H1 (cell line): Measurements from ENCODE around the gene CERS1. TPM values are rescaled to one million over a fixed set of nuclear protein-coding genes. Genes with fewer than 3 reads are reported as not detected.
A peak's percentile ranks its signal among the peaks of the same experiment; 100 is the strongest.

Source experiments
- CTCF ChIA-PET: fragments of 300-600 bp; sonication (Branson Sonifier 250); formaldehyde crosslinking; loops from one replicate; lab custom pipeline; 2021; ENCODE audit not compliant: partially characterized antibody; lab: Charles Lee
- POLR2A ChIA-PET: fragments of 300-600 bp; sonication (Branson Sonifier 250); formaldehyde crosslinking; loops from one replicate; lab custom pipeline; 2021; ENCODE audit warnings: inconsistent platforms; ENCODE audit not compliant: partially characterized antibody; lab: Charles Lee
- DNase-seq, 2 experiments: peaks; one replicate each; pipeline versions ENCODE4 v3.0.0 to v3.0.0-alpha.2; 2010 to 2022; ENCODE audit warnings: low spot score in 2 of 2, low read depth in 1 of 2, mixed read lengths in 1 of 2
- FAIRE-seq: peaks from 2 replicates; lab custom pipeline; 2011; peaks lifted over from hg19 to GRCh38; lab: Jason Lieb, UNC
- H2AFZ ChIP-seq: 2 replicates; pipeline ENCODE4 v1.8.1; 2012; ENCODE audit warnings: low read length, inconsistent platforms
- H2AK5ac ChIP-seq: 2 replicates; pipeline ENCODE4 v1.6.1; 2013; ENCODE audit warnings: low read depth, low read length
- H2BK120ac ChIP-seq: replicated peaks from 2 replicates; pipeline ENCODE3; 2013; ENCODE audit warnings: low read depth, low read length, inconsistent platforms
- H2BK12ac ChIP-seq: 2 replicates; pipeline ENCODE4 v1.6.1; 2013; ENCODE audit warnings: low read depth, low read length
- H2BK15ac ChIP-seq: 2 replicates; pipeline ENCODE4 v1.6.1; 2013; ENCODE audit warnings: low read length
- H2BK20ac ChIP-seq: 2 replicates; pipeline ENCODE4 v1.6.1; 2013; ENCODE audit warnings: low read length
- H2BK5ac ChIP-seq: 2 replicates; pipeline ENCODE4 v1.6.1; 2013; ENCODE audit warnings: low read depth, low read length
- H3K14ac ChIP-seq: 2 replicates; pipeline ENCODE4 v1.6.1; 2013; ENCODE audit warnings: inconsistent platforms; ENCODE audit not compliant: insufficient read length
- H3K18ac ChIP-seq: 2 replicates; pipeline ENCODE4 v1.6.1; 2013; ENCODE audit warnings: low read length; ENCODE audit errors: extremely low read depth
- H3K23ac ChIP-seq: 2 replicates; pipeline ENCODE4 v1.6.1; 2013; ENCODE audit warnings: inconsistent platforms; ENCODE audit not compliant: insufficient read length
- H3K23me2 ChIP-seq: 2 replicates; pipeline ENCODE4 v1.6.1; 2013; ENCODE audit warnings: low read depth, low read length
- H3K27ac ChIP-seq: 2 replicates; pipeline ENCODE4 v1.6.1; 2011; ENCODE audit warnings: low read depth, low read length, inconsistent platforms
- H3K27me3 ChIP-seq, 4 experiments: replicated peaks in 1 of 4; 1 replicate in 1 of 4; 2 replicates in 3 of 4; pipeline versions ENCODE4 v1.6.1 to v1.8.1; 2011 to 2013; ENCODE audit warnings: low read length in 3 of 4, mild to moderate bottlenecking in 3 of 4, inconsistent platforms in 2 of 4, mixed read lengths in 2 of 4, moderate library complexity in 1 of 4; ENCODE audit not compliant: control insufficient read depth in 3 of 4, insufficient read depth in 3 of 4; ENCODE audit errors: extremely low read depth in 1 of 4
- H3K36me3 ChIP-seq, 4 experiments: 2 replicates each; pipeline versions ENCODE4 v1.6.1 to v1.8.1; 2011 to 2013; ENCODE audit warnings: mild to moderate bottlenecking in 4 of 4, low read length in 3 of 4, moderate library complexity in 2 of 4, control low read depth in 1 of 4, inconsistent platforms in 1 of 4; ENCODE audit not compliant: insufficient read depth in 4 of 4, control insufficient read depth in 2 of 4
- H3K4ac ChIP-seq: replicated peaks from 2 replicates; pipeline ENCODE3; 2013; ENCODE audit warnings: low read length, low read depth, mixed read lengths, inconsistent platforms; ENCODE audit not compliant: insufficient read length
- H3K4me1 ChIP-seq, 4 experiments: replicated peaks in 1 of 4; 1 replicate in 1 of 4; 2 replicates in 3 of 4; pipeline versions ENCODE4 v1.6.1 to v1.8.1; 2011 to 2013; ENCODE audit warnings: low read length in 3 of 4, inconsistent platforms in 2 of 4, mixed read lengths in 1 of 4; ENCODE audit not compliant: insufficient read depth in 4 of 4, control insufficient read depth in 3 of 4
- H3K4me2 ChIP-seq, 2 experiments: 2 replicates each; pipeline versions ENCODE4 v1.6.1 to v1.8.1; 2011 to 2013; ENCODE audit warnings: low read depth in 2 of 2, low read length in 2 of 2, control low read depth in 1 of 2, inconsistent platforms in 1 of 2, mild to moderate bottlenecking in 1 of 2; ENCODE audit not compliant: insufficient read depth in 1 of 2
- H3K4me3 ChIP-seq, 4 experiments: fragments of 200-600, 300-600 bp in 1 of 4; sonication (generic), shearing (Covaris generic), sonication (Bioruptor Twin) in 1 of 4; 2 replicates each; pipeline versions ENCODE4 v1.5.1 to v1.8.1; 2011 to 2016; ENCODE audit warnings: low read length in 4 of 4, low read depth in 3 of 4, control low read depth in 2 of 4, inconsistent platforms in 2 of 4, mild to moderate bottlenecking in 2 of 4, mixed read lengths in 1 of 4, moderate library complexity in 1 of 4; ENCODE audit not compliant: insufficient read depth in 2 of 4; ENCODE audit errors: extremely low read depth in 1 of 4
- H3K56ac ChIP-seq: replicated peaks from 2 replicates; pipeline ENCODE3; 2013; ENCODE audit warnings: low read depth, mild to moderate bottlenecking, mixed read lengths, low read length, inconsistent platforms; ENCODE audit not compliant: insufficient read length
- H3K79me1 ChIP-seq: 2 replicates; pipeline ENCODE4 v1.6.1; 2013; ENCODE audit warnings: low read depth, low read length, control low read depth
- H3K79me2 ChIP-seq, 2 experiments: 2 replicates each; pipeline versions ENCODE4 v1.6.1 to v1.8.1; 2012 to 2013; ENCODE audit warnings: low read length in 2 of 2, mild to moderate bottlenecking in 2 of 2, inconsistent platforms in 1 of 2; ENCODE audit not compliant: insufficient read depth in 2 of 2, control insufficient read depth in 1 of 2
- H3K9ac ChIP-seq, 4 experiments: replicated peaks in 1 of 4; 1 replicate in 1 of 4; 2 replicates in 3 of 4; pipeline versions ENCODE4 v1.6.1 to v1.8.1; 2011 to 2013; ENCODE audit warnings: low read depth in 3 of 4, low read length in 3 of 4, control low read depth in 2 of 4, mild to moderate bottlenecking in 2 of 4, moderate library complexity in 2 of 4, inconsistent platforms in 1 of 4; ENCODE audit errors: extremely low read depth in 1 of 4
- H3K9me3 ChIP-seq, 2 experiments: 2 replicates each; pipeline versions ENCODE4 v1.6.1 to v1.8.1; 2012 to 2013; ENCODE audit warnings: mild to moderate bottlenecking in 2 of 2, moderate library complexity in 2 of 2, control low read depth in 1 of 2, inconsistent platforms in 1 of 2, low read depth in 1 of 2, low read length in 1 of 2, mixed read lengths in 1 of 2; ENCODE audit not compliant: insufficient read depth in 2 of 2
- H4K20me1 ChIP-seq, 2 experiments: replicated peaks in 1 of 2; 2 replicates each; pipeline versions ENCODE3 to v1.8.1; 2011 to 2013; ENCODE audit warnings: inconsistent platforms in 2 of 2, low read length in 2 of 2, mild to moderate bottlenecking in 1 of 2; ENCODE audit not compliant: insufficient read depth in 2 of 2, control insufficient read depth in 1 of 2
- H4K5ac ChIP-seq: 2 replicates; pipeline ENCODE4 v1.6.1; 2013; ENCODE audit warnings: low read length, low read depth, mixed read lengths, inconsistent platforms; ENCODE audit not compliant: insufficient read length
- H4K8ac ChIP-seq: 2 replicates; pipeline ENCODE4 v1.8.0; 2013; ENCODE audit warnings: mild to moderate bottlenecking, moderate library complexity, low read length, inconsistent platforms; ENCODE audit not compliant: insufficient read depth; ENCODE audit errors: extremely low read depth
- H4K91ac ChIP-seq: replicated peaks from 2 replicates; pipeline ENCODE3; 2013; ENCODE audit warnings: low read length, mixed read lengths, inconsistent platforms; ENCODE audit not compliant: insufficient read length
- ATF2 ChIP-seq: IDR thresholded peaks from 2 replicates; pipeline ENCODE4 v1.6.1; 2012; ENCODE audit warnings: low read length, inconsistent platforms
- BRCA1 ChIP-seq: IDR thresholded peaks from 2 replicates; pipeline ENCODE4 v1.6.1; 2012; ENCODE audit warnings: low read depth, low read length, improper control_type of control experiment
- EGR1 ChIP-seq: IDR thresholded peaks from 2 replicates; pipeline ENCODE4 v1.6.1; 2011; ENCODE audit warnings: low read depth, low read length, borderline replicate concordance
- MAX ChIP-seq: IDR thresholded peaks from 2 replicates; pipeline ENCODE4 v1.6.1; 2012; ENCODE audit warnings: inconsistent platforms
- POLR2AphosphoS5 ChIP-seq: IDR thresholded peaks from 2 replicates; pipeline ENCODE4 v1.6.1; 2011; ENCODE audit warnings: low read depth, low read length
- SIN3A ChIP-seq, 2 experiments: IDR thresholded peaks in 1 of 2; conservative IDR thresholded peaks in 1 of 2; 2 replicates each; pipeline ENCODE4 v1.6.1; 2011 to 2012; ENCODE audit warnings: low read length in 2 of 2, improper control_type of control experiment in 1 of 2, low read depth in 1 of 2, mild to moderate bottlenecking in 1 of 2
- SIX5 ChIP-seq: IDR thresholded peaks from 2 replicates; pipeline ENCODE4 v1.6.1; 2011; ENCODE audit warnings: mild to moderate bottlenecking, low read depth, low read length
- TCF12 ChIP-seq: IDR thresholded peaks from 2 replicates; pipeline ENCODE4 v1.6.1; 2011; ENCODE audit warnings: low read depth, mild to moderate bottlenecking, low read length
- YY1 ChIP-seq: IDR thresholded peaks from 2 replicates; pipeline ENCODE4 v1.6.1; 2011; ENCODE audit warnings: low read depth, mild to moderate bottlenecking, low read length
- WGBS, 2 experiments: shearing (Covaris generic) in 1 of 2; methylation state at CpG; one replicate each; pipeline versions ENCODE4 v1.1.6 to v1.1.7; 2013 to 2015; ENCODE audit warnings: low lambda C conversion rate in 2 of 2, mixed read lengths in 2 of 2, inconsistent platforms in 1 of 2, low coverage in 1 of 2, missing lambda C conversion rate in 1 of 2; ENCODE audit not compliant: insufficient replicate concordance in 2 of 2, insufficient coverage in 1 of 2, insufficient read length in 1 of 2; ENCODE audit errors: extremely low coverage in 1 of 2, missing lambda C conversion rate in 1 of 2; 5-methylcytosine and 5-hydroxymethylcytosine counted together
- polyA plus RNA-seq, 7 experiments: library from polyadenylated mRNA; depleted of rRNA in 3 of 7; stranded (reverse) in 5 of 7; unstranded in 2 of 7; fragments of >200 nt in 5 of 7; fragments of 200-250 nt in 2 of 7; gene quantifications; 1 replicate in 5 of 7; 2 replicates in 1 of 7; 4 replicates in 1 of 7; pipeline versions ENCODE4 v1.2.1 to v1.2.3, GENCODE V29; 2011 to 2013; ENCODE audit warnings: missing spikeins in 2 of 7, mixed read lengths in 2 of 7
- total RNA-seq: library from RNA; stranded (reverse); fragmentation: NEBNext Ultra II Directional; extraction: Animal tissue kit (Norgen Biotek cat#: 25700); gene quantifications from 2 replicates; pipeline ENCODE4 v1.2.1, GENCODE V29; 2021

The CERS1 gene
- total and polyA plus RNA-seq, 2 of the 8 experiments (the other 6 are each of a cell fraction or from before 2014, with no cell fraction given) = 18.6 to 51.0 TPM

DNA sequence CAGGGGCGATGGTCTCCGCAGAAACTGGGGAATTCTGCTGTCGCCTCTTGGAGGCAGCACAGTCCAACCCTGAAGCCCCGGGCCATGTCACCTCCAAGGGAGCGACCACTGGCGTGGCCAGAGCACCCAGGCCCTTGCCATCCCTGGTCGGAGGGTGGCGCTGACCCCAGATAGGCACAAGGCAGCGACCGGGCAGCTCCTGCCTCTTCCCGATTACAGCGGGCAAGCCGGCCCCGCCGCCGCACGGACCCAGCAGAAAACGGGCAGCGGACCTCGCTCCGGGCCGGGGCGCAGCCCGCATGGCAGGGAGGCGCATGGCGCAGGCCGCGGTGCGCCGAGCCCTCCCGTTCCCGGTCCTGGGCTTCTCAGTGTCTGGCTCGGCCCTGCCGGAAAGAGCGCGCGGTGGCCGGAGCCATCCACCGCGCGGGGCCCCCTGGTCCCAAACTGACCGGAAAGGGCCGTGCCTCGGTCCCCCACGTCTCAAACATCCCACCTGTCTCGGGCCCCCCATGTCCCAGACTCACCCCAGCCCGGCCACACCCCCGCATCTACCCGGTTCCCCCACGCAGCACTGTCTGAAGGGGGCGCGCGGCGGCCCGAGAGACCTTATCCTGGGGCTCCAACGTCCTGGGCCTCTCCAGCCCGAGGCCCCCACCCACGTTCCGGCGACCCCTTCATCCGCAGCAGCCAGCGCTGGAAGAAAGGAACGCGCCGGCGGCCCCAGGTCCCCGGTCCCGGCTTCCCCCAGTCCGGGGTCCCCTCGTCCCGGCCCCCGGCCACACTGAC, 727 bp downstream of the CERS1 start:
- FAIRE-seq = no peak
- no peak overlapping the region for H3K14ac ChIP-seq
- H3K9me3 ChIP-seq = no peaks in the 10 kb centered on the region
- no peak overlapping the region for H2BK15ac ChIP-seq
- H3K23ac ChIP-seq = no peak overlapping the region
- no peak overlapping the region for H2AK5ac ChIP-seq
- 1% methylated on average over 43 of the region's 72 CpGs; no CpG with 5 or more reads in 1 of the 2 experiments for WGBS, 2 experiments
- H3K4me1 ChIP-seq = peaks cover 0 to 13% (median 5%) of the 10 kb centered on the region in 4 experiments; a peak in 5 of 7 replicates
- H2BK120ac ChIP-seq = no peak overlapping the region
- peak overlapping the region; percentile 42 to 79 (median 62) for H3K4me3 ChIP-seq
- peak overlapping the region; percentile 28; the same call in 1 of the 2 replicates for H2AFZ ChIP-seq
- H2BK5ac ChIP-seq = no peak overlapping the region
- H4K20me1 ChIP-seq = peaks cover 6 to 15% of the 10 kb centered on the region in 2 experiments
- peak overlapping the region; percentile 33 to 86 for H3K4me2 ChIP-seq
- no peaks in the 10 kb centered on the region for H3K79me2 ChIP-seq
- ChIA-PET CTCF (interaction anchor here (0.6 to 4.5 kb wide), 22 partner anchors 10 to 564 kb away, joined by 3 to 34 read pairs (median 4); no protein-coding TSS in a partner anchor), POLR2A (interaction anchor here (0.6 to 4.0 kb wide), 14 partner anchors 10 to 156 kb away, joined by 3 to 17 read pairs (median 4); partner anchors contain the start of genes COPE and DDX49)
- H2BK20ac ChIP-seq = no peak overlapping the region
- peak in 1 of 2 experiments; percentile 80 for DNase-seq
- no peaks in the 10 kb centered on the region; a peak in 1 of 8 replicates for H3K36me3 ChIP-seq
- peak overlapping the region; percentile 43 for H4K5ac ChIP-seq
- H3K79me1 ChIP-seq = no peaks in the 10 kb centered on the region
- no peak overlapping the region for H3K4ac ChIP-seq
- no peak overlapping the region for H3K27ac ChIP-seq
- H3K23me2 ChIP-seq = peaks cover 6% of the 10 kb centered on the region; the same call in 1 of the 2 replicates
- peak overlapping the region in 3 of 4 experiments; percentile 20 to 80 (median 43); a peak in 5 of 7 replicates for H3K9ac ChIP-seq
- H3K27me3 ChIP-seq = peaks cover 0 to 13% (median 8%) of the 10 kb centered on the region in 4 experiments; a peak in 4 of 7 replicates
- no peak overlapping the region for H4K91ac ChIP-seq
- no peak overlapping the region for H3K56ac ChIP-seq
- H3K18ac ChIP-seq = peak overlapping the region; percentile 71
- H4K8ac ChIP-seq = peak overlapping the region; percentile 79
- H2BK12ac ChIP-seq = no peak overlapping the region
- TF ChIP-seq TCF12 (no peak), BRCA1 (no peak), EGR1 (no peak), SIN3A (conservative IDR thresholded peaks at IDR 0.05 in 1 of 2, IDR thresholded peaks at IDR 0.05 in 1 of 2; ENCODE audit: low read depth in 1 of 2, low read length in 2 of 2) (peak in 1 of 2 experiments; percentile 78; a peak in 2 of 4 replicates), ATF2 (no peak), POLR2AphosphoS5 (peak; percentile 32; the same call in 1 of the 2 replicates), MAX (peak; percentile 57; the same call in 1 of the 2 replicates), YY1 (peak; percentile 29; the same call in 1 of the 2 replicates), SIX5 (no peak)
